ENCODE measurements around the gene TMEM242.

TMEM242 gene

DNA sequence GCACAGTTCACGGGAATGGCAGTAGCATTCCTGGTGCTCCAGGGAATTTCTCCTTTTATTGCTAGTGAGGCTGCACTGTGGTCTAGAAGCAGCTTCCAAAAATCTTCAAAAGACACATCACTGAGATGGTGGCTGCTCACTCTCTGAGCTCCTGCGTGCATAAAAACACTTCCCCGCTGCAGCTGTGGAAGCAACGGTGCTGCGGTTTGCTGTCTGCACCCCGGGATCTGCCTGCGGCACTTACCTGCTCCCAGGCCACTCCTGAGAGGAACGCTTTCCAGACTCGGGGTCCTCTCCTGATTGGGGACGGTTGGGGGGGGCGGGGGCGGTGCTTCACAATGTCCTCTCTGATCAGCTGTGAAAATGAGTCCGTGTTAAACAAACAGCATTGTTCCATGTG lies 77.9 kb downstream of the TMEM242 start:
- no peak for DNase-seq (ENCODE audit: low read depth in 1 of 2, low spot score in 1 of 2)
- no peak for TF ChIP-seq JUND (IDR thresholded peaks at IDR 0.05; ENCODE audit: low read depth)
- in situ Hi-C loops (cut with HindIII; ENCODE audit: low pct_unique_long_range_greater_than_20kb, low sequenced_read_pairs): no loop called here

DNA sequence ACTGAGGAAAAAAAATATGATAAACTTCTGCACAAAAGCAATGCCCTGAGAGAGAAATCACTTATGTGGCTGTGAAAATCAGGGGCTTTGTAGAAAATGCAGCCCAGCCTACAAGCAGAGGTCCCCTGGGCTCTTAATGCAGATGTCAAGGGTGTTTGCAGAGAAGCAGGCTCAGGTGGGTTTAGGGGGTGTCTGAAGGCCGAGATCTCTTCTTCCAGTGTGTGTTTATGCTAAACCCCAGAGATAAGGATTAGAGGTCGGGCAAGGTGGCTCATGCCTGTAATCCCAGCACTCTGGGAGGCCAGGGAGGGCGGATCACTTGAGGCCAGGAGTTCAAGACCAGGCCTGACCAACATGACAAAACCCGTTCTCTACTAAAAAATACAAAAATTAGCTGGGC lies 78.5 kb downstream of the TMEM242 start:
- in situ Hi-C loops (cut with HindIII; ENCODE audit: low pct_unique_long_range_greater_than_20kb, low sequenced_read_pairs): no loop called here
- no peak for TF ChIP-seq JUND (IDR thresholded peaks at IDR 0.05; ENCODE audit: low read depth)
- no peak for DNase-seq (ENCODE audit: low read depth in 1 of 2, low spot score in 1 of 2)

DNA sequence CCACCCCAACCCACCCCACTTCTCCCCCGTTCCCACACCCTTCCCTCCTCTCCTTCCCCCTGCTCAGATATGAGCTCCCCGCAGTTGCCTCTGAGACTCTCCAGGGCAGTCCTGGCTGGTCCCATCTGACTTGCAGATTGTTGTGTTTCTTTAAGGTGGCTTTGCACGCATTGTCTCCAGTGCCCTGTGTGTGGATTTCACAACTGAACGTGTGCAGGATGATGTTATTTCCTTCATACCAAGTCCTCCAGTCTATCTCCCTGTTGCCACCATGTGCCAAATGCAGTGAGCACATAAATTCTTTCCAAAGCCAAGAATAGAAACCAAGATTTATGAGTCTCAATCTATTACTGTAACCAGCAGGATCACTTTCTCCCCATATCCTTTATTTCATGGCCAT lies 79.1 kb downstream of the TMEM242 start:
- in situ Hi-C loops (cut with HindIII; ENCODE audit: low pct_unique_long_range_greater_than_20kb, low sequenced_read_pairs): no loop called here
- TF ChIP-seq JUND (IDR thresholded peaks at IDR 0.05; ENCODE audit: low read depth): no peak
- no peak for DNase-seq (ENCODE audit: low read depth in 1 of 2, low spot score in 1 of 2)

DNA sequence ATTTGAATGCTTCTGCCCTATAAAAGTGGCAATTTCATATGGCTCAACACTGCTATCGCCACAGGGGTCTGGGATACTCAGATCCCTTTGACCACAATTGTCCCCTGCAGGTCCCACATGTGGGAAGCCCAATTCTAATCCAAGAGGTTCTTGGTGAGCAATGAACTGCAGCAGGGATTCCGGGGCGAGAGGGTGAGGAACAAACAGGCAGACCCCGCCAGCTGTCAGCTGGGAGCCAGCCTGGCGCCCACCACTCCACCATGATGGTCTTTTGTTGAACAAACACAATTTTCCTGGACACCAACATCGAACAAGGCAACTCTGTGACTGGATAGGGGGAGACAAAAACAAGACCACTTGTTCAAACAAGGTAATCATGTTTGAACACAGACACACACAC lies 80.5 kb downstream of the TMEM242 start:
- DNase-seq (ENCODE audit: low read depth in 1 of 2, low spot score in 1 of 2): no peak
- in situ Hi-C loops (cut with HindIII; ENCODE audit: low pct_unique_long_range_greater_than_20kb, low sequenced_read_pairs): no loop called here
- TF ChIP-seq JUND (IDR thresholded peaks at IDR 0.05; ENCODE audit: low read depth): no peak

DNA sequence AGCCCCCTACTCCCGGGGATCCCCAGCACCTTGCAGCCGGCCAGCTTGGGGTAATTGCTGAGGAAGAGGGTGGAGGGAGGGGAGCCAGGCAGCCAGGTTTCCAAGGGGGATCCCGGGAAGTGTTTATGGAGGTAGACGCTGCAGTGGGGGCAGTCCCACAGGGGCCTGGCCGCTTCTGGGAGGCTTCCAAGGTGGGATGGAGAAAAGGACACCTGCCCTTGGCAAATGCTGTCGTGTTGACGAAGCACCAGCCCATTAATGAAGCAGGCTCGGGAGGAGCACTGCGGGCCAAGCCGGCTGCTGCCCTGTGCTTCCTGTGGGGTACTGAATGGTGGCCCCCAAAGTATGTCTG lies 82.4 kb downstream of the TMEM242 start:
- no peak for DNase-seq (ENCODE audit: low read depth in 1 of 2, low spot score in 1 of 2)
- TF ChIP-seq JUND (IDR thresholded peaks at IDR 0.05; ENCODE audit: low read depth): no peak
- in situ Hi-C loops (cut with HindIII; ENCODE audit: low pct_unique_long_range_greater_than_20kb, low sequenced_read_pairs): no loop called here

DNA sequence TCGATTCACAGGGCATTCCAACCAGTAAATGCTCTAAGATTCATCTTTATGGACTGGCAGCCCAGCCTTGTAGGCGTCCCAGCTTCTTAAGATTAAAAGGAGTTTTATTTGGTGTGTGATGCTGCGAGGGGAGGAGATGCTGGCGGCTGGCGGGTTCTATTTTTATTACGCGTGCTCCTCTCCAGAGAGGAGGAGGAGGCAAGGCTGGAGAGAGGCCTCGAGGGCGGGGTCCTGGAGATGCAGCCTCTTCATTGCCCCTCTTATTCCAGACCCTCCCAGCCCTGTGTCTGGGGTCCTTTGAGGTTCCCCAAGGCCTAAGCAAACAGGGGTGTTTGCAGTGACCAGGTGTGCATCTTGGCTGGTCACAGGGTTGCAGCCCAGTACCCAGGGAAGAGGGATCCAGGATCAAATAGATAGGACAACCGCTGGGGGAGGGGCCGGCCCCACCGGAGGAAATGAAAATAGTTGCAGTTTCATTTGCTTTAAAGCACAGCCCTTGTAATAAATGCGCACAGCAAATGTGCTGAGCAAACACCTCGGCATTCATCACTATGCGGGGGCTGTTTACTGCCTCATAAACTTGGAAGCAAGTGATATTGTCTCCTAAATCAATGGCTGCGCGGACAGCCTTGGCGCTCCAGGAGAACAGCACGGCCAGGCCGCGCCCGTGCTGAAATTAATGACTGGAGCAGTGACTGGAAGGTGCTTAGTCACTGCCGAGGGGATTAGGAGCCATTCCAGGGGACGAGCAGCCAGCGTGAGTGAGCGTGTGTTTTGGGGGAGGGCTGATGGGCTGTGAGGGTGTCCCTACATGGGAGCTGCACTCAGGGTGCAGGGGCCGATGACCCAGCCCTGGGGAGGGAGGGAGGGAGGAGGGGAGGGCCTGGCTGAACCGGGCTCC lies 83.0 kb downstream of the TMEM242 start:
- in situ Hi-C loops (cut with HindIII; ENCODE audit: low pct_unique_long_range_greater_than_20kb, low sequenced_read_pairs): no loop called here
- DNase-seq (ENCODE audit: low read depth in 1 of 2, low spot score in 1 of 2): no peak
- TF ChIP-seq JUND (IDR thresholded peaks at IDR 0.05; ENCODE audit: low read depth): no peak

DNA sequence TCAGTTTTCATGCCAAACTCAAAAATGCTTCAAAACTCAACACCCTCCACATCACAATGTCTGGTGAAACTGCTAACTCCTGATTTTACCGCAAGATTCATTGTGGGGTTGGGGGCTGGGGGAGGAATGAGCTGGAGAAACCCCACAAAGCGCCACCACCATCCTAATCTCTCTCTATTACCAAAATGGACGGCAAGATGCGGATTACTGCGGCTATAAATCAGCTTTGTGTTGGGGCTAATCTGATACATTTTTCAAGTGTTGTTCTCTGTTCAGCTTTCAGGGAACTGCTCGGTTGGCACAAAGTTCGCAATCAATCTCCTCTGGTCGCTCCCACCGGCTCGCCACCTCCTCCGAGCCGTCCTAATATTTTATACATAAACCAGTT lies 83.7 kb downstream of the TMEM242 start:
- in situ Hi-C loops (cut with HindIII; ENCODE audit: low pct_unique_long_range_greater_than_20kb, low sequenced_read_pairs): no loop called here
- DNase-seq (ENCODE audit: low read depth in 1 of 2, low spot score in 1 of 2): no peak
- TF ChIP-seq JUND (IDR thresholded peaks at IDR 0.05; ENCODE audit: low read depth): no peak

Data from T47D (cell line).